ENCODE results near the gene CENPM.

CENPM gene, protein sequence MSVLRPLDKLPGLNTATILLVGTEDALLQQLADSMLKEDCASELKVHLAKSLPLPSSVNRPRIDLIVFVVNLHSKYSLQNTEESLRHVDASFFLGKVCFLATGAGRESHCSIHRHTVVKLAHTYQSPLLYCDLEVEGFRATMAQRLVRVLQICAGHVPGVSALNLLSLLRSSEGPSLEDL

DNA sequence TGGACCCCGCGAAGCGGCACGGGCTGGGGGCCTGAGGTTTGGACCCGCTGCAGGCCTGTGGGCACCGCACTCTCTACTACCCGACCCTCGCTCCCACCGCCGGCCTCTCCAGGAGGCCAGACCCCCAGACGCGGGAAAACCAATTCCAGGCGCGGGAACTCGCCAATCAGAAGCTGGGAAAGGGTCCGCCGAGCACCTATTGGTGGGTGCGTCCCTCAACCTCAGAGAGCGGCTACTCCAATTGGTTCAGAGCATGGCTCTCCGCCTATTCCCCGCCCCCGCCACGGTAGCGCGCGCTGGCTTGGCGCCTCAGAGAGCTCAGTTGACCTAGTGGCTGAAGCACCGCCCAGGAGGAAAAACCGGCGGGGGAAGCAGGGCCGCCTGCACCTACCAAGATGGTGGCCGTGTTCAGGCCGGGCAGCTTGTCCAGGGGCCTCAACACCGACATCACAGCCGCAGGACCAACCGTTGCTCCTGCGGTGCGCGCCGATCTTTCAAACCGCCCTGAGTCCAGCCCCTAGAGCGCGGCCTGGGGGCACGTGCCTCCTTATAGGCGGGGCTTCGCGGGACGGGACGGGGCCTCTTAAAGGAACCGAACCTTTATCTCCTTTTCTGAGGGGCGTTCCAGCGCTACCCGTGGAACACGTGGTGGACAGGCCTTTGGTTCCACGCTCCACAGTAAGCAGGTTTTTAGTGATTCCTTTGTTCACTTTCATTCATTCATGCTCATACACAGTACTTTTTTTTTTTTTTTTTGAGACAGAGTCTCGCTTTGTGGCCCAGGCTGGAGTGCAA, at the start of gene CENPM:
Gene CENPM (minus strand): TSS at position 524 of the 795 bp plus-strand sequence. CDS start 76 bp downstream, at position 448.
- peak within 1 kb of the TSS; percentile 64 for H3K4me3 ChIP-seq (ENCODE audit: low read depth, low read length)
- TF ChIP-seq, protein P1, sequence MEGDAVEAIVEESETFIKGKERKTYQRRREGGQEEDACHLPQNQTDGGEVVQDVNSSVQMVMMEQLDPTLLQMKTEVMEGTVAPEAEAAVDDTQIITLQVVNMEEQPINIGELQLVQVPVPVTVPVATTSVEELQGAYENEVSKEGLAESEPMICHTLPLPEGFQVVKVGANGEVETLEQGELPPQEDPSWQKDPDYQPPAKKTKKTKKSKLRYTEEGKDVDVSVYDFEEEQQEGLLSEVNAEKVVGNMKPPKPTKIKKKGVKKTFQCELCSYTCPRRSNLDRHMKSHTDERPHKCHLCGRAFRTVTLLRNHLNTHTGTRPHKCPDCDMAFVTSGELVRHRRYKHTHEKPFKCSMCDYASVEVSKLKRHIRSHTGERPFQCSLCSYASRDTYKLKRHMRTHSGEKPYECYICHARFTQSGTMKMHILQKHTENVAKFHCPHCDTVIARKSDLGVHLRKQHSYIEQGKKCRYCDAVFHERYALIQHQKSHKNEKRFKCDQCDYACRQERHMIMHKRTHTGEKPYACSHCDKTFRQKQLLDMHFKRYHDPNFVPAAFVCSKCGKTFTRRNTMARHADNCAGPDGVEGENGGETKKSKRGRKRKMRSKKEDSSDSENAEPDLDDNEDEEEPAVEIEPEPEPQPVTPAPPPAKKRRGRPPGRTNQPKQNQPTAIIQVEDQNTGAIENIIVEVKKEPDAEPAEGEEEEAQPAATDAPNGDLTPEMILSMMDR (IDR thresholded peaks at IDR 0.05; ENCODE audit: low read depth, low read length, missing control alignments) = peak; percentile 0
- peak; percentile 83 for DNase-seq (ENCODE audit: low read depth)
- in situ Hi-C loops (cut with HindIII; ENCODE audit: low sequenced_read_pairs) = no loop called here

DNA sequence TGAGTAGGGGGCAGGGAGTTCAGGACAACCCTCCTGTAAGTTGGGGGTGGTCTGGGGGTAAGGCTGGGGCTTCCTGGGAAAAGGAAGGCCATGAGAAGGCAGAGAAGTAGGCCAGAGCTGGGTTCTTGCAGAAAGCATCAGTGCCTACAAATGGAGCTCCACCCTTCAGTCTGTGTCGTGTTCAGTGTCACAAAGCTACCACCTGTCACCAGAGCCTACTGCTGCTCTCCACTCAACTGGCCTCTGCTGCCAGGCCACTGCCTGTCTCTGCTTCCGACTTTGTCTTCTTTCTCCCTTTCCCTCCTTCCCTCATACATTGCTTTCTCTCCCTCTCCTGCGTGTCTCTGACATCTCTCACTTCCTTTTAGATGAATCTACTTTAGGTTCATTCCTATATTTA, 48.3 kb upstream of the CENPM start:
- TF ChIP-seq, protein P1 (IDR thresholded peaks at IDR 0.05; ENCODE audit: low read depth, low read length, missing control alignments) = no peak
- no peak for DNase-seq (ENCODE audit: low read depth)
- in situ Hi-C loops (cut with HindIII; ENCODE audit: low sequenced_read_pairs) = no loop called here
- no peak overlapping the region for H3K4me3 ChIP-seq (ENCODE audit: low read depth, low read length)

DNA sequence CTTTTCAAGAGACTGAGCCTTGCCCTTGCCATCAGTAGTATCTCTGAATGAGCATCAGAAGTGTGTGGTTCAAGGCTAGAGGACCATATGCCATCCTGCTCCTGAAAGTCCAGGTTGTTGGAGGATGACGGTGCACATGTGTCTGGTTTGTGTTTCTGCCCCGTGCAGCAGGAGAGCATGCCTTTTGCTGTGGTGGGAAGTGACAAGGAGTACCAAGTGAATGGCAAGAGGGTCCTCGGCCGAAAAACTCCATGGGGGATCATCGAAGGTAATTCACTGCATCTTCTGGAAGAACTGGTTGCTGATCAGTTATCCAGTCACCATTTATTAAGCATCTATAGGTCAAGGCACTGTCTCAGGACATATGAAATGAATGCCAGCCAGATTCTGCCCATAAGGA, 45.5 kb upstream of the CENPM start:
- no peak for DNase-seq (ENCODE audit: low read depth)
- in situ Hi-C loops (cut with HindIII; ENCODE audit: low sequenced_read_pairs) = no loop called here
- TF ChIP-seq, protein P1 (IDR thresholded peaks at IDR 0.05; ENCODE audit: low read depth, low read length, missing control alignments) = no peak
- no peak overlapping the region for H3K4me3 ChIP-seq (ENCODE audit: low read depth, low read length)

DNA sequence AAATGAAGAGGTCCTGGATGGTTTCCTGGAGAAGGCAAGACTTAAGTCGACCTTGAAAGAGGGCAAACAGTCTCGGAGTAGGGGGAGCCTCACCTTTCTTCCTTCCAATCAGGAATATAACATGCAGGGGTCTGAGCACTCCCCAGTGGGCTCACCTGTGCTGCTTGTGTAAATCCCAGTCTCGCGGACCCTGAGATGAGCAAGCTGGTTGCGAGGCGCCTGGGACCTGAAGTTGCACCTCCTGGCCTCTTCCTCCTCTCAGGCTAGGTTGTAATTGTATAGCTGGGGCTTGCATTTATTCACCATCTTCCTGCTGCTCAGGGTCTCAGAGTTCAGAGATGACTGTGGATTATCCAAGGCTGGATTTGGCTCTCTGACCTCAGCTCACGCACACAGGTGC, 44.2 kb upstream of the CENPM start:
- TF ChIP-seq, protein P1 (IDR thresholded peaks at IDR 0.05; ENCODE audit: low read depth, low read length, missing control alignments) = no peak
- in situ Hi-C loops (cut with HindIII; ENCODE audit: low sequenced_read_pairs) = no loop called here
- DNase-seq (ENCODE audit: low read depth) = no peak

DNA sequence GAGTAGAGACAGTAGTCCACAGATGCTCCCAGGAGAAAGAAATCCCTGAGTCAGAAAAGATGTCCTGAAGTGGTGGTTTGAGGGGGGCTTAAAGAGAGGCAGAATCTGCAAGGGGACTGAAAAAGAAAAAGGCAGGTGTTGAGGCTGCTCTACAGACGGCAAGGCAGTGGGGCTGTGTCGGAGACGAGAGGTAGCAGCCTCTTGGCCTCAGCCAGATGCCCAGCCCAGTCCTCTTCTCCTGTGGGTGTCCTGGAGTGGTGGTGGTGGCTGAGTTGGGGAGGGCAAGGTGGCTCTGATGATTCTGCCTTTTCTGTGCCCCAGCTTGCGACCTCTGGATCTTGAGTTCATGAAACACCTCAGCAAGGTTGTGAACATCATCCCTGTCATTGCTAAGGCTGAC, 42.3 kb upstream of the CENPM start:
- H3K4me3 ChIP-seq (ENCODE audit: low read depth, low read length) = no peak overlapping the region
- TF ChIP-seq, protein P1 (IDR thresholded peaks at IDR 0.05; ENCODE audit: low read depth, low read length, missing control alignments) = no peak
- DNase-seq (ENCODE audit: low read depth) = no peak
- in situ Hi-C loops (cut with HindIII; ENCODE audit: low sequenced_read_pairs) = no loop called here

More for the DNA sequence above, 44.2 kb upstream of the CENPM start:
- no peak overlapping the region for H3K4me3 ChIP-seq (ENCODE audit: low read depth, low read length)

DNA sequence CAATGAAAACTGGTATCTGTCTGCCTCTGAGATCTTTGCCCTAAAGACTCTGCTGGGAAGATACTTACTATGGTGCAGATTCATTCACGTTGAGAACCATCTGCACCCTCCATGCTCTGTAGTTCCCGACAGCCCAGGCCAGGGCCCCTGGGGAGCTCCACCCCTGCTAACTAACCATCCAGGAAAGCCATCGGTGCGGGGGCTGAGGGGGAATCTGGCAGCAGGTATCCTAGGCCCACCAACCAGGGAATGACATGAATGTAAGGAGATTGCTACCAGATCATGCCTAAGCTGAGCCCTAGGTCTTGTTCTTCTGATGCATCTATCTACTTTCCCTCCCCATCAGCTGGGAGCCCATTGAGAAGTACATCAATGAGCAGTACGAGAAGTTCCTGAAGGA, 40.3 kb upstream of the CENPM start:
- no peak overlapping the region for H3K4me3 ChIP-seq (ENCODE audit: low read depth, low read length)
- in situ Hi-C loops (cut with HindIII; ENCODE audit: low sequenced_read_pairs) = no loop called here
- DNase-seq (ENCODE audit: low read depth) = no peak
- TF ChIP-seq, protein P1 (IDR thresholded peaks at IDR 0.05; ENCODE audit: low read depth, low read length, missing control alignments) = no peak
